SH-SY5Y (cell line): Measurements from ENCODE around the gene TCFL5.

Experiments used
- GATA2 ChIP-seq: IDR thresholded peaks from 2 replicates; pipeline ENCODE4 v1.6.1; 2011; ENCODE audit warnings: mild to moderate bottlenecking, low read depth, low read length
- GATA3 ChIP-seq: IDR thresholded peaks from 2 replicates; pipeline ENCODE4 v1.6.1; 2011; ENCODE audit warnings: low read depth, mild to moderate bottlenecking, low read length, moderate library complexity

GRCh38 chr20:62861726-62862336, at the start of gene TCFL5:
- TF ChIP-seq GATA3 (no peak), GATA2 (no peak)
